CD4-positive, alpha-beta T cell treated with Interferon alpha-2 for 1 hour (primary cell): Measurements from ENCODE around the gene ADRA2C.

Experiments
- DNase-seq, 2 donors: peaks; one replicate each; pipeline ENCODE4 v3.0.0-alpha.2; 2020 to 2022

The ADRA2C gene

DNA sequence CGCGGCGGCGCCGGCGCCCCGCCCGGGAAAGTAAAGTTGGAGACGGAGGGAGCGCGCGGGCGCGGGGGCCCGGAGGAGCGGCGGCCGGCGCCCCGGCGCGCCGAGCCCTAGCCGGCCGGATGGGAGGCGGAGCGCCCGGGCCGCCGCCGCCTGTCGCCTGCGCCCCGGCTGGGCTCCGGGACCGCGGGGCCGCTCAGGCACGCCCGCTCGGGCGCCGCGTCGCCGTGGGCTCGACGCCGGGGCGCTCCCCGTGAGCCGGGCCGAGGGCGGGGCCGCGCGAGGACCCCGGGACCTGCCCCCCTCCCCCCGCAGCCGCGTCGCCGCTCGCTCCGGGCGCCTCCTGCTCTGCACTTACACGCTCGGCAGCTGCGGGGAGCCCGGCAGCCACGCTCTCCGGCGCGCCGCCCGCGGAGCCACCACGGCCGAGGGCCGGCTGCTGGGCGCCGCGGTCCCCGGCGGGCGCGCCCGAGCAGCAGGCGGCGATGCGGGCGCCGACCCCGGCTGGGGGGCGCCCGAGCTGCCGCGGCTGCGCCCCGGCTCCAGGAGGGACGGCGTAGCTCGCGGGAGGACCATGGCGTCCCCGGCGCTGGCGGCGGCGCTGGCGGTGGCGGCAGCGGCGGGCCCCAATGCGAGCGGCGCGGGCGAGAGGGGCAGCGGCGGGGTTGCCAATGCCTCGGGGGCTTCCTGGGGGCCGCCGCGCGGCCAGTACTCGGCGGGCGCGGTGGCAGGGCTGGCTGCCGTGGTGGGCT, at the start of gene ADRA2C:
TSS of gene ADRA2C (plus strand) at position 350 of the 749 bp plus-strand sequence. CDS start at position 572, 222 bp downstream.
- DNase-seq: no peak

DNA sequence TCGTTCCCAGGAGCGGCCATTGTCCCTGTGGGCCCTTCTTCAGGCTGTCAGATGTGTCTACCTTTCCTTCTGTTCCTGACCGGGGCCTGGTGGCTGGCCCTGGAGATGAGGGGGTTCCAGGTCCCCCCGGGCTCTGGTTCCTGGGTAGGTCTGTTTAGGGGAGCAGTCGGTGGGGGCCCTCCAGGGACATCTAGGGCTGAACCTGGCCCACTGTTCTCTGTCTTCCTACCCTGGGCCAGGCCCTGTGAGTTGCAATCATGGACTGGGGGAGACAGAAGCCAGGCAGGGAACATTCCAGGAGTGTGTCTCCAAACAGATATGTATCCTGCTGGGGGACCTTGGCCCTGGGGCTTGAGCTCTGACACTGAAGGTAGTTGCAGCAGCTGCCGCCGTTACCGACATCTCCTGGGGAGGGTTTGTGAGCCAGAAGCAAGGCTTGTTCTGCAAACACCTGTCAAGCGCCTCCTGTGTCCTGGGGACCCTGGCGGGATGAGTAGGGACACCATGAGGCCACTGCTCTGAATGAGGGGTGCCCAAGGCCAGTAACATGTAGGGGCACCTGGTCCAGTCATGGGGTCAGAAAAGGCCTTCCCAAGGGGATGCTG, 49.5 kb upstream of the ADRA2C start:
- no peak for DNase-seq

DNA sequence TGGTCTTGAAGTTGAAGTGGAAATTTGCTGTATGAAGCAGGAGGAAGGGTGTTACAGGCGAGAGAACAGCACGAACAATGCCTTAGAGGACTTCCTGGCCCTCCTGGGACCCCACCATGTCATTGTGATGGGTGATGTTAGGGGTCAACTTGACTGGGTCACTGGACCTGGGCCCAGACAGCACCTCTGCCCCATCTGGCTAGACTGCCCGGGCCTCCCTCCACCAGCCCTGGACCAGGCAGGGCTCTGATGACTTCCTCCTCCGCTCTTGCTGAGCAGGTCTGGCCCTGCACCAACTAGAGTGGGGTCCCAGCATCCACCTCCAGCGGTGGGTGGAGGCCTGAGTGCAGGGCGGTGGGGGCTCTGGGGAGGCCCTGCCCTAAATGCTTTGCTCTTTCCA, 48.9 kb upstream of the ADRA2C start:
- DNase-seq: no peak

- DNase-seq: no peak
Observed at GRCh38 chr4:3718462-3718861, 47.7 kb upstream of the ADRA2C start.

DNA sequence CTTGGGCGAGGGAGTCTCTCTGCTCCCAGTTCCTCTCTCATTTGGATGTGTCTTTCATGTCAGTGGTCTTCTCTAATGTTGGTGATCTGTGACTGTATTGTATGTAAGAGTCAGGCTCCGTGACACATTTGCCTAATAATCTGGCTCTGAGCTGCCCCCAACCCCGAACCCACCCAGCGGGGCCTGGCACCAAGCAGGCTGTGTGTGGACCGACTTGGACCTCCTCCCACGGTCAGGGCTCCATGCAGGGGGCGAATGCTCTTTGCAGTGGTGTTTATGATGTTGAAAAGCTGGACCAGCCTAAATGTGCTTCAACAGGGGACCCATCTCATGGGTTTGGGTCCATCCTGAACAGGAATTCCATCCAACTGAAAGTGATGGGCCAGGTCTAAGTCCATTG, 47.0 kb upstream of the ADRA2C start:
- no peak for DNase-seq

DNA sequence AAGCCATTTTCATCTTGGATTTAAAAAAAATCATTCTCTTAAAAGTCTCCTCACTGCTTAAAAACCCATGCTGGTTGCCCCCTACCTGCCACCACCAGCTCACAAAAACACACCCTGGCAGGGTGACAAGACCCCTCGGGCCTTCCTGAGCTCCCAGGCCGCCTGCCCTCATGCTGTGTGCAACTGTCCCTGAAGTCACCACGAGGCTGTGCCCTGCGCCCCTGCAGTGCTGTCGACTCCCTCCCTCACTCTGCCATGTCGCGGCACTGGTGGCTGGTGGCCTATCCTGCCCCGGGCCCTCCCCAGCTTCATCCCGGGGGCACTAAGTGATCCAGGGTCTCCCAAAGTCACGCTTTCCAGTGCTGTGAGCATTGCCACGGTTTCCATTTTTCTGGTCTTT, 46.3 kb upstream of the ADRA2C start:
- DNase-seq: no peak

DNA sequence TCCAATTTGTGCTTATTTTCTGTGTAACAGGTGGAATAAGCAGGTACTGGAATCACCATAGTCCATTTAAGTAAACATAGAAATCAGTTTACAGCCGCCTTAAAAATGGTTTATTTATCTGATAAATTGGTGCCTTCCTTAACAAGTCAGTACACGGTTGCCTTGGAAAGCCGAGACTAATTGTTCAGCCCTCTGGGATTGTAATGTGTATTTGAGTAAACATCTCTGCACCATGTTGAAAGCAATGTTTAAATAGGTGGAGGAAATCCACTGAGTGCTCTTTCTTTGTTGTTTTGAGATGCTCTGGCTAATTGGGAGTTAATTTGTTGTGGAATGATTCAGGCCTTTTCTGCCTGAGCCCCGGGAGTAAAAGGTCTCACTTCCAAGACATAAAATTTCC, 45.7 kb upstream of the ADRA2C start:
- DNase-seq: no peak

DNA sequence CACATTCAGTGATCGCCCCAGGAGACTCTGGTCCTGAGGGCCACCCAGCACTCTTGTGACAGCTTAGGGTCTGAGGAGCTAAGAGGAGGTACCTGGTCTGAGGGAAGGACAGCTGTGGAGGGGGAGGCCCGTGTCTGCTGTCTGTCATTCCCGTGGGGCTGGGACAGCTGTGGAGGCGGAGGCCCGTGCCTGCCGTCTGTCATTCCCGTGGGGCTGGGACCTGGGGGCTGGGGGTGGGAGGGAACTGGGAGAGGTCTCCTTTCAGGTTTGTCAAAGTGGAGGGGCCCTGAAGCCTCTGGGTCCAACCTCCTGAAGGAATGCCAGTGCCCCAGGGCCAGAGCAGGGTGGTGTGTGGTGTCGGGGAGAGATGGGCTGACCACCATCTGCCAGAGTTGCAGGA, 45.0 kb upstream of the ADRA2C start:
- no peak for DNase-seq

- DNase-seq: no peak
Observed at GRCh38 chr4:3721627-3722026, 44.6 kb upstream of the ADRA2C start.

GRCh38 chr4:3722446-3723231, 43.5 kb upstream of the ADRA2C start:
- DNase-seq: no peak

DNA sequence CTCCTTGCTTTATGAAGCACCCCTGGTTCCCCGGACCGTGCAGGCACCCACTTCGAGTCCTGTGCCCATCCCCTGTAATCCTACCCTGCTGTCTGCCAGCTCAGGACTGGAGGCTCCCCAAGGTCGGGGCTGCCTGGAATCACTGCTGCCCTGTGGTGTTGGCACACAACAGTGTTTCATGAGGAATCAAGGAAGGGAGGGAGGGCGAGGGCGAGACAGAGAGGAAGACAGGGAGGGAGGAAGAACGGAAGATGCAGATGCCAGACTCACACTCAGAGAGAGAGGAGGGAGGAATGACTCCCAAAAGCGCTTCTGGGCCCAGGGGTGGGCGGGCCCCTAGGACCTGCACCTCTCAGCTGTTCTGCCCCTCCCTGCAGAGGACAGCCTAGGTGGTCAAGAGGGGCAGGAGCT, 42.9 kb upstream of the ADRA2C start:
- no peak for DNase-seq

GRCh38 chr4:3724319-3725231, 41.6 kb upstream of the ADRA2C start:
- no peak for DNase-seq

DNA sequence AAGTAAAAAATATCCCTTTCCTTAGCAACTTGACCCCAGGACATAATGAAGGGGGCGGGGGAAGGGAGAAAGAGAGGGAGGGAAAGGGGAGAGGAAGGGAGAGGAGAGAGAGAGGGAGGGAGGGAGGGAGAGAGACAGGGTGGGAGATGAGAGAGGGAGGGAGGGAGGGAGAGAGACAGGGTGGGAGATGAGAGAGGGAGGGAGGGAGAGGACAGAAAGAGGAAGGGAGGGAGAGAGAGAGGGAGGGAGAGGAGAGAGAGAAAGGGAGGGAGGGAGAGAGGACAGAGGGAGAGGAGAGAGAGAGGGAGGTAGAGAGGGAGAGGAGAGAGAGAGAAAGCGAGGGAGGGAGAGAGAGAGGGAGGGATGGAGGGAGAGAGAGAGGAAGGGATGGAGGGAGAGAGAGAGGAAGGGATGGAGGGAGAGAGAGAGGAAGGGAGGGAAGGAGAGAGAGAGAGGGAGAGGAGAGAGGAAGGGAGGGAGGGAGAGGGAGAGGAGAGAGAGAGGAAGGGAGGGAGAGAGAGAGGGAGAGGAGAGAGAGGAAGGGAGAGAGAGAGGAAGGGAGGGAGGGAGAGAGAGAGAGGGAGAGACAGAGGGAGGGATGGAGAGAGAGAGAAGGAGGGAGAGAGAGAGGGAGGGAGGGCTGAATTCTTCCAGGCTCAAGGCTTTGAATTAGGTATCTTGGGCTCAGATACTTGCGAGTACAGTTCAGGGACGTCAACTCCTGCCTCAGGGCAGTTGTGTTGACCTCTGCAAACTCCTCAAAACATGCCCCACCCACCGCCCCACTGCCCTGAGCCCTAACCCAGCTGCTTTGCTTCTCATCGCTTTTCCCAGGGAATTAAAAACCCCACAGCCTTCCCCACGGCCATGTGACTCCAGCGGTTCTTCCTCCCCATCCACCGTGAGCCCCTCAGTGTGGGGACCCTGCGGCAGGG, 40.0 kb upstream of the ADRA2C start:
- no peak for DNase-seq

DNA sequence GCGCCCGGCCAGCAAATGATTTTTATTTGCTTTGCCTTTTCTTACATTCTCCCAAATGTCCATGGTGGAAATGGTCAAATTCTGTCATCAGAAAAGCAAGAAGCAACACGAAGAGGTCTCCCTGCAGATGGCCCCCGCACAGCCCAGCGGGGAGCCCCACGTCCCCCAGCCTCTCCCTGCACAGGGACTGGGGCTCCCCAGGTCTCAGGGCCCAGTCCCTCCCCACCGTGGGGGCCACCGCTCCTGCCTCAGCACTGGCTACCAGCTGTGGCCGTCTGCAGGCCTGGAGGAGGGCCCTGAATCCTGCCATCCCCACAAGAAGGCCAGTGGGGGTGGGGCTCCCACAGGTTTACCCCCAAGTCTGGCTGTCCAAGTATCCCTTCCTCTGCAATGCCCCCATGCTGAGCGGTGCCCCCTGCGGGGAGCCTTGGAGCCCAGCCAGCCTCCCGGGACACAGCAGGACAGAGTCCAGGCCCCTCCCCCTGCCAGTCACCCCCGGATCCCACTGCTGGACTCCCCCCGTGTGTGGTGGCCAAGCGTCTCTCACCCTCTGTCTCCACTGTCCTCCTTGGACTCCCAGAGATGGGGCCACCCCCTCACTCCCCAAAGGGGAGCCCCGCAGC, 38.2 kb upstream of the ADRA2C start:
- DNase-seq: no peak

DNA sequence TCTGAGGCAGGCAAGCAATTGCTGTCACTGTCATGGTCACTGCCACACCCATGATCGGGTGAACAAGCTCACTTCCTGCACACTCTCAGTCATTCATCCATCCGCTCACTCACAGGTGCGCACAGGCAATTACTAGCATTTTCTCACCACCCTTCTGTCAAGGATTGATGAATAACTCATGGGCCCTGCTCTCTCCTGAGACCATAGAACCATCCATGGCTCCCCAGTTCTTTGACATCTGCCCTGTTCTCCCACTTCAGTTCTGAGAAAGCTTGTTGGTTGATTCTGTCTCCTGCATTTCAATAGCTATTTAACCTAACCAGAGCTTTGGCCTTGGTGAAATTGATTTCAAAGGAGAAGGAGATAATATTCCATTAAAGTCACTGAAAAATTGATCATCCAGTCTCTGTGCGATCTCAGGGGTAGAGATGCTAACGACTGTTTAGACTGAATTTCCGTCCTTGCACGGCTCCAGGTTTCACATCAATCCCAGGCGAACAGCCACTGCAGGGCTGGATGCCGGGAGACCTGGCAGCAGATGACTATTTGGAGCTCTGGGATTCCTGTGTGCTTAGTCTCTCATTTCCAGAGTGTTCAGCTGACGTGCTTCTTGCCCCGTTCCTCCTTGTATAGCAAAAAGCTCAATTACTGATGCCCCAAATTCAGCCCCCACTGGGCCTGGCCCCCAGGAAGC, 36.9 kb upstream of the ADRA2C start:
- DNase-seq: no peak

DNA sequence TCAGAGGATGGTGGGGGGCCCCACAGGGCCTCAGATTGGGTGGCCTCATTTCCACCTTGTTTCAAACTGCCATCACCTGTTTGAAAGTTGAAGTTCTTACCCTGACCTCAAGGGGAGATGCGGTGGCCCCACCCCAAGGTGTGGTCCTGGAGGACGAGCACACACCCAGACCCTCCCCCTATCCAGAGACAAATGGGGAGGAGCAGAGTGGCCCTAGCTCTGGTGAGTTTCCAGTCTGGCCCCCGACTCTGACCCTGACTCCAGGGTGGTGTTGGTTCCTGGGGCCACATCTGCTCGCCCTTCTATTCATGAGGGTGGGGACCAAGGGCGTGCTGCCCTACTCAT, 36.3 kb upstream of the ADRA2C start:
- DNase-seq: no peak

GRCh38 chr4:3730422-3731190, 35.6 kb upstream of the ADRA2C start:
- no peak for DNase-seq

DNA sequence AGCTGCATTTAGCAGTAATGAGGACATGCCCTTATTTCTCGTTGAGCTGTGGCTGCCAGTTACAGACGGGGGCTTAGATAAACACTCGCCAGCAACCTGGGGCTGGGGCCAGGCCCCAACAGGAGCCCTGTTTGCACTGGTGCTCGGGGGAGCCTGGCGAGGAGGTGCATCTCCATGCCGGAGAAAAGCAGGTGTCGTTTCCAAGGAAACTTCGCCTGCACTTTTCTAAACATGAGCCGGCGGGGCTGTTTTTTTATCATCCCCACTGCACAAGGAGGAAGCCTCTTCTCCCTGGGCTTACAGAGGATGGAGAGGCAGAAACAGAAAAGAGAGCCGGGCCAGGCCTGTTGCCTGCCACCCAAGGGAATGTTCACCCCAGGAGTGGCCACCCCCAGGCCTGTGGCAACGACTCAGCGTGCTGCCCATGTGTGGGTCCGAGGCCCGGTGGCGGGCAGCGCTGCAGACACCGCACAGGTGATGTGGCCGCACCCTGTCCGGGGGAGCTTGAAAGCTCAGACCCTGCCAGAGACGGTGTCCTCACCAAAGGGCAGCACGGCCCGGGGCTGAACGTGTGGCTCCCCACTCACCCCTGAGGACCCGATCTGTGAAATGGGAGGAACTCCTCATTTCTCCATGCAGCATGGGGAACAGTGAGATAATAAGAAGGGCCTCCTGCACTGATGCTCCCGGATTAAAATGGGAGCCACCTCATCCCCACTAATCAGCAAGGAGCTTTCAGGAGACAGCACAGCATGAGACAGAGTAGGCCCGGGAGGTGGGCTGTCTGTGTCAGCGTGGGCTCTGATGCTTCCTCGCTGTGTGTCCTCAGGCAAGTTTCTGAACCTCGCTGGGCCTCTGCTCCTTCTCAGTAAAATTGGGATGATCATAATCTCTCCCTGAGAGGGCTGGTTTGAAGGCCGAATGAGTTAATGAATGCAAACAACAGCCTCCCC, 33.8 kb upstream of the ADRA2C start:
- no peak for DNase-seq

- no peak for DNase-seq
Observed at GRCh38 chr4:3733195-3733594, 33.0 kb upstream of the ADRA2C start.
